K562 (cell line): ENCODE data around the gene PLEKHH2. TPM values are rescaled to one million over a fixed set of nuclear protein-coding genes. Genes with fewer than 3 reads are reported as not detected.

ENCODE experiments used
- ARID1B ChIP-seq: fragments of 450-650 bp; IDR thresholded peaks from 2 replicates; pipeline ENCODE4 v1.6.1; 2016; ENCODE audit warnings: antibody characterized with exemption, mild to moderate bottlenecking, inconsistent platforms
- ATF2 ChIP-seq: sonication (generic); formaldehyde crosslinking; IDR thresholded peaks from 2 replicates; pipeline ENCODE4 v1.8.1; 2022; ENCODE audit warnings: missing genetic modification reagents
- CREM ChIP-seq: IDR thresholded peaks from 2 replicates; pipeline ENCODE4 v1.6.1; 2014; ENCODE audit warnings: antibody characterized with exemption, low read depth
- FOXP1 ChIP-seq: sonication (generic); formaldehyde crosslinking; IDR thresholded peaks from 2 replicates; pipeline ENCODE4 v1.8.0; 2022; ENCODE audit warnings: mild to moderate bottlenecking, missing genetic modification reagents
- HNRNPL ChIP-seq: fragments of 200-400 bp; formaldehyde crosslinking; IDR thresholded peaks from 2 replicates; pipeline ENCODE4 v1.6.1; 2017; ENCODE audit warnings: low read depth, mild to moderate bottlenecking, low read length
- HNRNPLL ChIP-seq: fragments of 200-400 bp; formaldehyde crosslinking; IDR thresholded peaks from 2 replicates; pipeline ENCODE4 v1.6.1; 2017; ENCODE audit warnings: low read length, low read depth, mild to moderate bottlenecking; ENCODE audit not compliant: poor library complexity, severe bottlenecking
- ILK ChIP-seq: fragments of 450-650 bp; IDR thresholded peaks from 2 replicates; pipeline ENCODE4 v1.6.1; 2016; ENCODE audit warnings: missing genetic modification characterization, low read depth, mild to moderate bottlenecking, missing compliant biosample characterization, moderate library complexity, borderline replicate concordance
- KLF16 ChIP-seq: IDR thresholded peaks from 2 replicates; pipeline ENCODE4 v1.6.1; 2016; ENCODE audit warnings: antibody characterized with exemption
- MECOM ChIP-seq: fragments of 250-450 bp; sonication (Bioruptor Pico); IDR thresholded peaks from 2 replicates; pipeline ENCODE4 v1.8.0; 2022; ENCODE audit warnings: inconsistent platforms
- NCOA1 ChIP-seq: fragments of 450-650 bp; IDR thresholded peaks from 2 replicates; pipeline ENCODE4 v1.6.1; 2016; ENCODE audit warnings: low read depth
- NCOR1 ChIP-seq: fragments of 450-650 bp; IDR thresholded peaks from 2 replicates; pipeline ENCODE4 v1.6.1; 2016; ENCODE audit warnings: mild to moderate bottlenecking, moderate library complexity
- NEUROD1 ChIP-seq: fragments of 150-350 bp; IDR thresholded peaks from 2 replicates; pipeline ENCODE4 v1.6.1; 2014; ENCODE audit warnings: borderline replicate concordance, low read length, low read depth; ENCODE audit not compliant: partially characterized antibody
- NFXL1 ChIP-seq: fragments of 450-650 bp; formaldehyde crosslinking; IDR thresholded peaks from 2 replicates; pipeline ENCODE4 v1.4.0; 2021; ENCODE audit warnings: mild to moderate bottlenecking
- POU5F1 ChIP-seq: fragments of 150-350 bp; IDR thresholded peaks from 2 replicates; pipeline ENCODE4 v1.6.1; 2014; ENCODE audit warnings: borderline replicate concordance, low read length, low read depth, mild to moderate bottlenecking; ENCODE audit not compliant: partially characterized antibody
- RAD21 ChIP-seq, 2 experiments: fragments of 250-450 bp in 1 of 2; fragments of 450-650 bp in 1 of 2; sonication (Bioruptor Pico) in 1 of 2; formaldehyde crosslinking in 1 of 2; IDR thresholded peaks in 1 of 2; conservative IDR thresholded peaks in 1 of 2; 2 replicates each; pipeline versions ENCODE4 v1.4.0 to v1.8.0; 2020 to 2022; ENCODE audit warnings: mild to moderate bottlenecking in 2 of 2, moderate library complexity in 1 of 2
- SAFB ChIP-seq: fragments of 200-400 bp; formaldehyde crosslinking; IDR thresholded peaks from 2 replicates; pipeline ENCODE4 v1.6.1; 2017; ENCODE audit warnings: low read depth, low read length, borderline replicate concordance
- SNRNP70 ChIP-seq: fragments of 200-400 bp; formaldehyde crosslinking; optimal IDR thresholded peaks from 2 replicates; pipeline ENCODE3; 2017; ENCODE audit warnings: low read depth, low read length
- SP2 ChIP-seq: IDR thresholded peaks from 2 replicates; pipeline ENCODE4 v1.6.1; 2011; ENCODE audit warnings: mild to moderate bottlenecking, low read depth, low read length, moderate library complexity; ENCODE audit not compliant: poor library complexity, severe bottlenecking; ENCODE audit errors: extremely low read depth
- TCFL5 ChIP-seq: fragments of 250-450 bp; sonication (Bioruptor Pico); conservative IDR thresholded peaks from 2 replicates; pipeline ENCODE4 v1.6.1; 2021; ENCODE audit warnings: mild to moderate bottlenecking, moderate library complexity, matching md5 sums
- TRIM24 ChIP-seq, 2 experiments: fragments of 450-650 bp; IDR thresholded peaks; 2 replicates each; pipeline ENCODE4 v1.6.1; 2016
- XRCC3 ChIP-seq: fragments of 450-650 bp; IDR thresholded peaks from 2 replicates; pipeline ENCODE4 v1.6.1; 2017; ENCODE audit warnings: mild to moderate bottlenecking, moderate library complexity
- ZBTB26 ChIP-seq: fragments of 450-650 bp; formaldehyde crosslinking; IDR thresholded peaks from 2 replicates; pipeline ENCODE4 v1.4.0; 2022; ENCODE audit warnings: missing genetic modification characterization
- ZNF165 ChIP-seq: fragments of 250-450 bp; sonication (Bioruptor Pico); IDR thresholded peaks from 2 replicates; pipeline ENCODE4 v1.4.0; 2020; ENCODE audit warnings: borderline replicate concordance
- ZNF239 ChIP-seq: fragments of 250-450 bp; sonication (Bioruptor Pico); IDR thresholded peaks from 2 replicates; pipeline ENCODE4 v1.4.0; 2020; ENCODE audit warnings: mild to moderate bottlenecking
- ZNF384 ChIP-seq: IDR thresholded peaks from 2 replicates; pipeline ENCODE4 v1.6.1; 2012; ENCODE audit warnings: low read depth, low read length, improper control_type of control experiment
- polyA plus RNA-seq, 8 experiments: library from polyadenylated mRNA; depleted of rRNA in 4 of 8; stranded (reverse) in 5 of 8; unstranded in 3 of 8; fragments of >200 nt; fragmentation: Nextera tagmentation in 2 of 8; fragmentation: Illumina TruSeq in 1 of 8; extraction: Ambion mirVana in 2 of 8; extraction: Trizol in 1 of 8; gene quantifications; 2 replicates each; pipeline versions ENCODE4 v1.2.1 to v1.2.3, GENCODE V29; 2011 to 2014; ENCODE audit warnings: inconsistent platforms in 1 of 8, missing spikeins in 1 of 8
- total RNA-seq, 7 experiments: library from RNA; depleted of rRNA in 6 of 7; stranded (reverse); fragments of >200 nt in 6 of 7; fragmentation: Illumina TruSeq in 2 of 7; extraction: Trizol in 2 of 7; gene quantifications; 2 replicates each; pipeline versions ENCODE4 v1.2.1 to v1.2.3, GENCODE V29; 2011 to 2021; ENCODE audit warnings: low replicate concordance in 1 of 7
- TF ChIP-seq, protein P1 (sequence below): fragments of 250-450 bp; sonication (Bioruptor Pico); IDR thresholded peaks from 2 replicates; pipeline ENCODE4 v1.4.0; 2020

The PLEKHH2 gene
- total and polyA plus RNA-seq, 9 of the 15 experiments (the other 6 are each of a cell fraction or from before 2014, with no cell fraction given) = 0.77 to 13.5 (median 2.7) TPM

GRCh38 chr2:43595603-43596412 lies 41.3 kb upstream of the PLEKHH2 start, which contains the start of gene THADA (continued):
- TF ChIP-seq, protein P1, sequence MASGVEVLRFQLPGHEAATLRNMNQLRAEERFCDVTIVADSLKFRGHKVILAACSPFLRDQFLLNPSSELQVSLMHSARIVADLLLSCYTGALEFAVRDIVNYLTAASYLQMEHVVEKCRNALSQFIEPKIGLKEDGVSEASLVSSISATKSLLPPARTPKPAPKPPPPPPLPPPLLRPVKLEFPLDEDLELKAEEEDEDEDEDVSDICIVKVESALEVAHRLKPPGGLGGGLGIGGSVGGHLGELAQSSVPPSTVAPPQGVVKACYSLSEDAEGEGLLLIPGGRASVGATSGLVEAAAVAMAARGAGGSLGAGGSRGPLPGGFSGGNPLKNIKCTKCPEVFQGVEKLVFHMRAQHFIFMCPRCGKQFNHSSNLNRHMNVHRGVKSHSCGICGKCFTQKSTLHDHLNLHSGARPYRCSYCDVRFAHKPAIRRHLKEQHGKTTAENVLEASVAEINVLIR = peak; percentile 88
- peak; percentile 97 for TF ChIP-seq CREM
- TF ChIP-seq ZBTB26 (CRISPR knock-in tag) = no peak
- no peak for TF ChIP-seq ILK
- peak; percentile 65 for TF ChIP-seq NEUROD1
- 0 out of 2 replicates have a peak, but pooled peaks have one; percentile 37 for TF ChIP-seq KLF16
- no peak for TF ChIP-seq TRIM24 (IDR thresholded peaks at IDR 0.05)
- TF ChIP-seq HNRNPLL = peak; percentile 80
- 0 out of 2 replicates have a peak, but pooled peaks have one; percentile 12 for TF ChIP-seq ZNF384
- TF ChIP-seq ARID1B = peak; percentile 11; the same call in 1 of the 2 replicates
- TF ChIP-seq RAD21 (CRISPR knock-in tag; conservative IDR thresholded peaks at IDR 0.05 in 1 of 2, IDR thresholded peaks at IDR 0.05 in 1 of 2) = no peak
- TF ChIP-seq FOXP1 = peak; percentile 69; the same call in 1 of the 2 replicates
- no peak for TF ChIP-seq POU5F1
- 0 out of 2 replicates have a peak, but pooled peaks have one; percentile 29 for TF ChIP-seq NFXL1
- TF ChIP-seq HNRNPL = no peak
- no peak for TF ChIP-seq MECOM (CRISPR knock-in tag)
- no peak for TF ChIP-seq SP2
- TF ChIP-seq TCFL5 = no peak
- no peak for TF ChIP-seq NCOR1
- TF ChIP-seq ZNF165 (CRISPR knock-in tag) = no peak
- no peak for TF ChIP-seq XRCC3
- TF ChIP-seq NCOA1 = peak; percentile 60; the same call in 1 of the 2 replicates
- TF ChIP-seq ATF2 (CRISPR knock-in tag) = no peak
- TF ChIP-seq SAFB = no peak
- no peak for TF ChIP-seq ZNF239 (CRISPR knock-in tag)
- no peak for TF ChIP-seq SNRNP70
